Astrocyte (in vitro differentiated cells and primary cell): ENCODE measurements around the gene FRMD5.

Source experiments
- EZH2 ChIP-seq: IDR thresholded peaks from 2 replicates; pipeline ENCODE4 v1.6.1; 2012; ENCODE audit warnings: mild to moderate bottlenecking, low read length, inconsistent platforms; ENCODE audit not compliant: insufficient read depth
- TF ChIP-seq, protein P1 (sequence below): IDR thresholded peaks from 2 replicates; pipeline ENCODE4 v1.5.1; 2011; ENCODE audit warnings: low read depth, mild to moderate bottlenecking, inconsistent platforms, low read length, moderate library complexity; ENCODE audit not compliant: insufficient read depth

DNA sequence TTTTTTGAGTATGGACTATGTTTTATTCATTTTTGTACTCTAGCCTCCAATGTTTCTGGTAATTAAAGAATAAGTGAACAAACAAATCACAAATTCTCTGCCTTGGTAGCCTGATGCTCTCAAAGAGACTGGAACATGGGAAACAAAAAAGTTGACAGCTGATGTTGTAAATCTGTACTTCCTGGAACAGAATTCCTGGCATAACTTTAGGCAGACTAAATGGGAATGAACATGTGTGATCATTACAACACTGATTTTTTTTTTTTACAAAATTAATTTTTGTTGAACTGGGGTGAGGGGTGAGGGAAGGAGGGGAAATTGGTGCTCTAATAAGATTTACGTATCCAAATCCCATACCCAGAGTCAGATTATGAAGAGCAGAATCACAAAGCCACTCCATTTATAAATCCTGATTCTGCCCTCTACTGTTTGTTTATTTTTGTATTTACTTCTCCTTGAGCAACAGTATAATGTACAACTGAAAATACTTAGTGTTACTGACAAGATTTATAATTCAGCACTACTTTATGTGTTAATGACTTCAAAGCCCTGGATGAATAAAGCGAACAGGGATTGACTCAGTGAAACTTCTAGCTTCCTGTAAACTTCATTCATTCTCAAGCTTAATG, 165.0 kb downstream of the FRMD5 start:
- TF ChIP-seq, protein P1, sequence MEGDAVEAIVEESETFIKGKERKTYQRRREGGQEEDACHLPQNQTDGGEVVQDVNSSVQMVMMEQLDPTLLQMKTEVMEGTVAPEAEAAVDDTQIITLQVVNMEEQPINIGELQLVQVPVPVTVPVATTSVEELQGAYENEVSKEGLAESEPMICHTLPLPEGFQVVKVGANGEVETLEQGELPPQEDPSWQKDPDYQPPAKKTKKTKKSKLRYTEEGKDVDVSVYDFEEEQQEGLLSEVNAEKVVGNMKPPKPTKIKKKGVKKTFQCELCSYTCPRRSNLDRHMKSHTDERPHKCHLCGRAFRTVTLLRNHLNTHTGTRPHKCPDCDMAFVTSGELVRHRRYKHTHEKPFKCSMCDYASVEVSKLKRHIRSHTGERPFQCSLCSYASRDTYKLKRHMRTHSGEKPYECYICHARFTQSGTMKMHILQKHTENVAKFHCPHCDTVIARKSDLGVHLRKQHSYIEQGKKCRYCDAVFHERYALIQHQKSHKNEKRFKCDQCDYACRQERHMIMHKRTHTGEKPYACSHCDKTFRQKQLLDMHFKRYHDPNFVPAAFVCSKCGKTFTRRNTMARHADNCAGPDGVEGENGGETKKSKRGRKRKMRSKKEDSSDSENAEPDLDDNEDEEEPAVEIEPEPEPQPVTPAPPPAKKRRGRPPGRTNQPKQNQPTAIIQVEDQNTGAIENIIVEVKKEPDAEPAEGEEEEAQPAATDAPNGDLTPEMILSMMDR: no peak
- no peak for TF ChIP-seq EZH2
